ENCODE measurements around the gene NF1.
"Not testable (repeated sequence)": the region's sequence is repeated elsewhere in the genome, so short reads cannot be mapped to it uniquely, and the experiment has no call there.

The NF1 gene

DNA sequence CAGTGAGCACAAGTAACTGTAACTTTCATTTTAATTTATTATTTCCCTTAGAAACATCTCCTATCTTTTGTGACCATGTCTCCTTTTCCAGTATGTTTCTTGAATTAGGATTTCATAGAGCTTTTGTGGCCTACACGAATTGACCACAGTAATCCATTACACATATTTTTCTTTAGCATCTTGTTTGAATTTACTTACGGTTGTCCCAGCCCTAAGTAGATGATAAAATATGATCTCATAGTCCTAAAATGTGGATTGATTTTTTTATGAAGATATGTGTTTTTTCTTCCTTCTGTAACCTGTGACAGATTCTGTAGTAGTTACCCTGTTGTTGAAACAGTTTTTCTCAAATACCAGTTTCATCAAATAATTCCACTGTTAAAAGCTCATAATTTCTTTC, 61.5 kb downstream of the NF1 start:
- DNase-seq = no peak
- no peaks in the 10 kb centered on the region for H3K27me3 ChIP-seq (replicated peaks in 2 of 5; ENCODE audit: control insufficient read depth in 4 of 5, insufficient read depth in 5 of 5, low read length in 4 of 5)
- POLR2A ChIA-PET = no interaction called here
- H3K36me3 ChIP-seq (ENCODE audit: control insufficient read depth in 4 of 4, insufficient read depth in 4 of 4, low read length in 3 of 4) = peaks cover 0 to 4% (median 2%) of the 10 kb centered on the region in 4 experiments
- H3K4me3 ChIP-seq (ENCODE audit: control insufficient read depth in 1 of 7, extremely low read depth in 1 of 7, insufficient read depth in 4 of 7, low read depth in 2 of 7, low read length in 6 of 7) = no peak overlapping the region
- H3K4me1 ChIP-seq (ENCODE audit: control extremely low read depth in 1 of 4, control insufficient read depth in 4 of 4, insufficient read depth in 4 of 4, low read length in 3 of 4) = peaks cover 0 to 6% (median 2%) of the 10 kb centered on the region in 4 experiments
- CTCF ChIA-PET = interaction anchor here (1.1 to 1.2 kb wide), 2 partner anchors 11 to 15 kb away, joined by 3 to 4 read pairs; no protein-coding TSS in a partner anchor
- H3K27ac ChIP-seq (ENCODE audit: insufficient read depth in 1 of 2, low read depth in 1 of 2, low read length in 2 of 2, poor library complexity in 1 of 2, severe bottlenecking in 2 of 2) = no peak overlapping the region
- WGBS (ENCODE audit: insufficient coverage) = no CpG with 5 or more reads among the region's 2 CpGs
- peaks cover 0 to 9% (median 0%) of the 10 kb centered on the region in 5 experiments for H3K9me3 ChIP-seq (ENCODE audit: control extremely low read depth in 1 of 5, control insufficient read depth in 4 of 5, insufficient read depth in 2 of 5, low read depth in 1 of 5, low read length in 4 of 5)

DNA sequence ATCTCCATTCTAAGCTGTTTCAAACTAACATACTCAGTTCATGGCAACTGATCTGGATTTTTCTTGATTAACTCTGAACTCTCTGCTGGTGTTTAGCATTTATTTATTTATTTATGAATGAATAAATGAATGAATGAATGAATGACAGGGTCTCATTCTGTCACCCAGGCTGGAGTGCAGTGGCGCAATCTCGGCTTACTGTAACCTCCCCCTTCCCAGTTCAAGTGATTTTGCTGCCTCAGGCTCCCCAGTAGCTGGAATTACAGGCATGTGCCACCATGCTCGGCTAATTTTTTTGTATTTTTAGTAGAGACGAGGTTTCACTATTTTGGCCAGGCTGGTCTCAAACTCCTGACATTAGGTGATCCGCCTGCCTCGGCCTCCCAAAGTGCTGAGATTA, 62.1 kb downstream of the NF1 start:
- H3K4me1 ChIP-seq (ENCODE audit: control extremely low read depth in 1 of 4, control insufficient read depth in 4 of 4, insufficient read depth in 4 of 4, low read length in 3 of 4); POLR2A ChIA-PET; DNase-seq; H3K27me3 ChIP-seq (replicated peaks in 2 of 5; ENCODE audit: control insufficient read depth in 4 of 5, insufficient read depth in 5 of 5, low read length in 4 of 5); H3K4me3 ChIP-seq (ENCODE audit: control insufficient read depth in 1 of 7, extremely low read depth in 1 of 7, insufficient read depth in 4 of 7, low read depth in 2 of 7, low read length in 6 of 7); H3K36me3 ChIP-seq (ENCODE audit: control insufficient read depth in 4 of 4, insufficient read depth in 4 of 4, low read length in 3 of 4); H3K9me3 ChIP-seq (ENCODE audit: control extremely low read depth in 1 of 5, control insufficient read depth in 4 of 5, insufficient read depth in 2 of 5, low read depth in 1 of 5, low read length in 4 of 5); H3K27ac ChIP-seq (ENCODE audit: insufficient read depth in 1 of 2, low read depth in 1 of 2, low read length in 2 of 2, poor library complexity in 1 of 2, severe bottlenecking in 2 of 2): not testable (repeated sequence)
- 95% methylated on average over 3 of the region's 6 CpGs for WGBS (ENCODE audit: insufficient coverage)
- CTCF ChIA-PET = interaction anchor here (1.1 kb wide), 1 partner anchor 10 kb away, joined by 3 read pairs; no protein-coding TSS in a partner anchor

DNA sequence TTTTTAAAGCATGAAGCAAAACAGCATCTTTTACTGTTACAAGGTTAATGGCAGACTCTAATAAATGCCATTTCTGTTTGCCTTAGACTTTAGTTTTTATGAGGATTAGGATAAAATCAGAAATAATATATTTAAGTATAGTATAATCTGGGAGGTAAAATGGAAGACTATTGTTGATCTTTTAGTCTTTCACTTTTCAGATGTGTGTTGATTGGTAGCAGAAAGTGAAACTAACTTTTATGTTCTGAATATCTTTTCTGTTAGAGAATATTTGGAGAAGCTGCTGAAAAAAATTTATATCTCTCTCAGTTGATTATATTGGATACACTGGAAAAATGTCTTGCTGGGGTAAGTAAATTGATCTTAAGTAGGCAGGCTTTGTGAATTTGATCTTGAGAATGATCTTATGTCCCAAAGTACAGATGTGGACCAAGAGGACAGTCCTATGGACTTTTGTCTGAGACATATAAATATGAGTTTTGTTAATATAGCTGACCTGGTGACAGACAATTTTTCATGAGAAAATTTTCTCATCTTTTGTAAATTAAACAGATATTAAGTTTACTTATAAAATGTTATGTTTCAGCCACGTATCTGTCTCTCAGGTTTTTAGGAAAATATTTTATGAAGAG, 64.1 kb downstream of the NF1 start:
- WGBS (ENCODE audit: insufficient coverage) = no CpG with 5 or more reads among the region's 1 CpG
- peak; percentile 27 to 58 (median 51) for DNase-seq
- Histone ChIP-seq H3K36me3 (ENCODE audit: control insufficient read depth in 4 of 4, insufficient read depth in 4 of 4, low read length in 3 of 4) (peaks cover 0 to 6% (median 5%) of the 10 kb centered on the region in 4 experiments), H3K9me3 (ENCODE audit: control extremely low read depth in 1 of 5, control insufficient read depth in 4 of 5, insufficient read depth in 2 of 5, low read depth in 1 of 5, low read length in 4 of 5) (no peaks in the 10 kb centered on the region), H3K4me1 (ENCODE audit: control extremely low read depth in 1 of 4, control insufficient read depth in 4 of 4, insufficient read depth in 4 of 4, low read length in 3 of 4) (peaks cover 0 to 6% (median 2%) of the 10 kb centered on the region in 4 experiments), H3K27ac (ENCODE audit: insufficient read depth in 1 of 2, low read depth in 1 of 2, low read length in 2 of 2, poor library complexity in 1 of 2, severe bottlenecking in 2 of 2) (peak overlapping the region; percentile 72 to 88), H3K4me3 (ENCODE audit: control insufficient read depth in 1 of 7, extremely low read depth in 1 of 7, insufficient read depth in 4 of 7, low read depth in 2 of 7, low read length in 6 of 7) (peak overlapping the region in 5 of 7 experiments; percentile 6 to 73 (median 48)), H3K27me3 (replicated peaks in 2 of 5; ENCODE audit: control insufficient read depth in 4 of 5, insufficient read depth in 5 of 5, low read length in 4 of 5) (no peaks in the 10 kb centered on the region)
- ChIA-PET CTCF (no interaction called here), POLR2A (interaction anchor here (1.0 kb wide), 1 partner anchor 63 kb away, joined by 5 read pairs; no protein-coding TSS in a partner anchor)

DNA sequence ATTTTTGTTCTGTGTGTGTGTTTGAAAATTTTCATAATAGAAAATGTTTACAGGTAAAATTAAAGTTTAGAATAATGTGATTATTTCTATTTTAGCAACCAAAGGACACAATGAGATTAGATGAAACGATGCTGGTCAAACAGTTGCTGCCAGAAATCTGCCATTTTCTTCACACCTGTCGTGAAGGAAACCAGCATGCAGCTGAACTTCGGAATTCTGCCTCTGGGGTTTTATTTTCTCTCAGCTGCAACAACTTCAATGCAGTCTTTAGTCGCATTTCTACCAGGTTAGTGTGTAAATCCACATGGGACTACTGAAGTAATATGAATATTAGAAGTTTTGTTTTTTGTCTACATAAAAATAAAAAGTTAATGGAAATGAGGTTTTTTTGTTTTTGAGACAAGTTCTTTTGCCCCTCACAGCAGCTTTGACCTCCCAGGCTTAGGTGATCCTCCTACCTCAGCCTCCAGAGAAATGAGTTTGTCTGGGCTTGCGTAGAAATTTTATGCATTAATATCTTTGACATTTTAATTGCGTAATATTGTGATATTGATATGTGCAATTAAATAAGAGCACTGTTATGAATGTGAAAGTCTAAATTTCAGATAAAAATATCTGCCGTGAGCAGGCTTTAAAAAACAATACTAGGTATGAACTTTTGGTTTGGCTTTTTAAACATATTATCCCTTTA, 68.5 kb downstream of the NF1 start:
- H3K27me3 ChIP-seq (replicated peaks in 2 of 5; ENCODE audit: control insufficient read depth in 4 of 5, insufficient read depth in 5 of 5, low read length in 4 of 5) = no peaks in the 10 kb centered on the region
- no peak overlapping the region for H3K27ac ChIP-seq (ENCODE audit: insufficient read depth in 1 of 2, low read depth in 1 of 2, low read length in 2 of 2, poor library complexity in 1 of 2, severe bottlenecking in 2 of 2)
- ChIA-PET POLR2A (no interaction called here), CTCF (no interaction called here)
- H3K4me1 ChIP-seq (ENCODE audit: control extremely low read depth in 1 of 4, control insufficient read depth in 4 of 4, insufficient read depth in 4 of 4, low read length in 3 of 4) = peaks cover 0 to 6% (median 2%) of the 10 kb centered on the region in 4 experiments
- 100% methylated on average over 6 of the region's 7 CpGs for WGBS (ENCODE audit: insufficient coverage)
- DNase-seq = no peak
- H3K36me3 ChIP-seq (ENCODE audit: control insufficient read depth in 4 of 4, insufficient read depth in 4 of 4, low read length in 3 of 4) = peaks cover 3 to 20% (median 4%) of the 10 kb centered on the region in 4 experiments
- H3K9me3 ChIP-seq (ENCODE audit: control extremely low read depth in 1 of 5, control insufficient read depth in 4 of 5, insufficient read depth in 2 of 5, low read depth in 1 of 5, low read length in 4 of 5) = no peaks in the 10 kb centered on the region
- H3K4me3 ChIP-seq (ENCODE audit: control insufficient read depth in 1 of 7, extremely low read depth in 1 of 7, insufficient read depth in 4 of 7, low read depth in 2 of 7, low read length in 6 of 7) = no peak overlapping the region

DNA sequence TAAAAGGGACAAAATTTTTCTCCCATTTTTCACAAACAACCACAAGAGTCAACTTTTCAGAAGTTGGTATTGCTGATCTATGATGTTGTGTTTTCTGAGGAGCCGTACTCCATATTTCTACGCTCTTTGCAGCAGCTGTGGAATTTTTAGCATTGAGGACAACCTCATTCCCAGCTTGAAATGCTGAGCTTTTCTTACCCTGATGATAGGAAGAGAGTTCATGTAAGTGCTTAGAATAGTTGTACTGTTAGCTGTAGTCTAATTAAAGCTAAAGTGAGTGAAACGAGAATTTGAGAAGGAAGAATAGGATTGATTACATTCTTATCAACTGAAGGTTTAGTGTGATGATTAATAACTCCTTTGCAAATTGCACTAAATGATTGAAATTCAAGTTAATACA, 72.3 kb downstream of the NF1 start:
- POLR2A ChIA-PET = no interaction called here
- Histone ChIP-seq H3K9me3 (ENCODE audit: control extremely low read depth in 1 of 5, control insufficient read depth in 4 of 5, insufficient read depth in 2 of 5, low read depth in 1 of 5, low read length in 4 of 5) (no peaks in the 10 kb centered on the region), H3K27me3 (replicated peaks in 2 of 5; ENCODE audit: control insufficient read depth in 4 of 5, insufficient read depth in 5 of 5, low read length in 4 of 5) (no peaks in the 10 kb centered on the region), H3K4me1 (ENCODE audit: control extremely low read depth in 1 of 4, control insufficient read depth in 4 of 4, insufficient read depth in 4 of 4, low read length in 3 of 4) (no peaks in the 10 kb centered on the region), H3K4me3 (ENCODE audit: control insufficient read depth in 1 of 7, extremely low read depth in 1 of 7, insufficient read depth in 4 of 7, low read depth in 2 of 7, low read length in 6 of 7) (no peak overlapping the region), H3K27ac (ENCODE audit: insufficient read depth in 1 of 2, low read depth in 1 of 2, low read length in 2 of 2, poor library complexity in 1 of 2, severe bottlenecking in 2 of 2) (no peak overlapping the region), H3K36me3 (ENCODE audit: control insufficient read depth in 4 of 4, insufficient read depth in 4 of 4, low read length in 3 of 4) (peaks cover 5 to 20% (median 5%) of the 10 kb centered on the region in 4 experiments)
- DNase-seq = no peak
- CTCF ChIA-PET = interaction anchor here (1.3 kb wide), 1 partner anchor 11 kb away, joined by 3 read pairs; no protein-coding TSS in a partner anchor
- WGBS (ENCODE audit: insufficient coverage) = 100% methylated on average over 2 of the region's 3 CpGs

DNA sequence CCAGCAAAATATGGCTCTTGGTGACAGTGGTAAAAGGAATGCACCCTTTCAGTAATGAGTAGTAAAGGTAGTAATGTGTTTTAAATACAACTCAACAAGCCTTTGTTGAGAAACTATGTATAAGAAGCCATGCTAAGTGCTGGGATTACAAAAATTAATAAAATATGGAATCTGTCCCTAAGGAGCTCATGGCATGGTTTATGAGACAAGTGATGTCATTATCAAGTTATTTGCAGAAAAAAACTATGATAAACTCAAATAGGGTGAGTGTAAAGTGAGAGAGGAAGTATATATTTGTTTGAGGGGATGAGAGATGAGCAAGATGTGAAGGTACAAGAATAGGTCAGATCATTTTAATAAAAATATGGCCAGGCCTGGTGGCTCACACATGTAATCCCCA, 76.9 kb downstream of the NF1 start:
- H3K27me3 ChIP-seq (replicated peaks in 2 of 5; ENCODE audit: control insufficient read depth in 4 of 5, insufficient read depth in 5 of 5, low read length in 4 of 5) = no peaks in the 10 kb centered on the region
- ChIA-PET POLR2A (no interaction called here), CTCF (no interaction called here)
- peaks cover 0 to 5% (median 2%) of the 10 kb centered on the region in 4 experiments for H3K36me3 ChIP-seq (ENCODE audit: control insufficient read depth in 4 of 4, insufficient read depth in 4 of 4, low read length in 3 of 4)
- no peak overlapping the region for H3K27ac ChIP-seq (ENCODE audit: insufficient read depth in 1 of 2, low read depth in 1 of 2, low read length in 2 of 2, poor library complexity in 1 of 2, severe bottlenecking in 2 of 2)
- no peaks in the 10 kb centered on the region for H3K4me1 ChIP-seq (ENCODE audit: control extremely low read depth in 1 of 4, control insufficient read depth in 4 of 4, insufficient read depth in 4 of 4, low read length in 3 of 4)
- H3K4me3 ChIP-seq (ENCODE audit: control insufficient read depth in 1 of 7, extremely low read depth in 1 of 7, insufficient read depth in 4 of 7, low read depth in 2 of 7, low read length in 6 of 7) = no peak overlapping the region
- no peak for DNase-seq
- H3K9me3 ChIP-seq (ENCODE audit: control extremely low read depth in 1 of 5, control insufficient read depth in 4 of 5, insufficient read depth in 2 of 5, low read depth in 1 of 5, low read length in 4 of 5) = no peaks in the 10 kb centered on the region

DNA sequence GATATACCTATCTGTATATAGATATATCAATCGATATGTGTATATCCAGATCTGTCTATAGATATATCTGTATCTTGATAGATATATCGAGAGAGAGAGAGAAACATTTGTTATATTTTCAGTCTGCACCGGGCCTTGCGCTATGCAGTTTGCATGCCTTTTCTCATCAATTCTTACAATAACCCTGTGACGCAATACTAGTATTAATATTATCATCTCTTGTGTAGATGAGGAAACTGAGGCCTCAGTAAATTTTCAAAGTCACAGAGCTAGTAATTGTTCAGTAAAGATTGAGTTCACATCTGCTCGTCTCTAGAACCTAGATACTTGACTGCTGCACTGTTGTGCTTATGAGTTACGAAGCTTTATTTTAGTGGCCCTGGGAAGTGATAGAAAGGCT, 77.6 kb downstream of the NF1 start:
- WGBS (ENCODE audit: insufficient coverage) = 80% methylated on average over 1 of the region's 7 CpGs

More for the DNA sequence above, 77.6 kb downstream of the NF1 start:
- ChIA-PET POLR2A (no interaction called here), CTCF (no interaction called here)
- H3K27ac ChIP-seq (ENCODE audit: insufficient read depth in 1 of 2, low read depth in 1 of 2, low read length in 2 of 2, poor library complexity in 1 of 2, severe bottlenecking in 2 of 2) = no peak overlapping the region
- H3K4me1 ChIP-seq (ENCODE audit: control extremely low read depth in 1 of 4, control insufficient read depth in 4 of 4, insufficient read depth in 4 of 4, low read length in 3 of 4) = no peaks in the 10 kb centered on the region
- no peak for DNase-seq
- H3K9me3 ChIP-seq (ENCODE audit: control extremely low read depth in 1 of 5, control insufficient read depth in 4 of 5, insufficient read depth in 2 of 5, low read depth in 1 of 5, low read length in 4 of 5) = no peaks in the 10 kb centered on the region
- no peaks in the 10 kb centered on the region for H3K27me3 ChIP-seq (replicated peaks in 2 of 5; ENCODE audit: control insufficient read depth in 4 of 5, insufficient read depth in 5 of 5, low read length in 4 of 5)
- no peak overlapping the region for H3K4me3 ChIP-seq (ENCODE audit: control insufficient read depth in 1 of 7, extremely low read depth in 1 of 7, insufficient read depth in 4 of 7, low read depth in 2 of 7, low read length in 6 of 7)
- H3K36me3 ChIP-seq (ENCODE audit: control insufficient read depth in 4 of 4, insufficient read depth in 4 of 4, low read length in 3 of 4) = peaks cover 2 to 5% (median 3%) of the 10 kb centered on the region in 4 experiments

Data from common myeloid progenitor, CD34-positive (primary cell).